ENCODE measurements around the gene WDFY2.

DNA sequence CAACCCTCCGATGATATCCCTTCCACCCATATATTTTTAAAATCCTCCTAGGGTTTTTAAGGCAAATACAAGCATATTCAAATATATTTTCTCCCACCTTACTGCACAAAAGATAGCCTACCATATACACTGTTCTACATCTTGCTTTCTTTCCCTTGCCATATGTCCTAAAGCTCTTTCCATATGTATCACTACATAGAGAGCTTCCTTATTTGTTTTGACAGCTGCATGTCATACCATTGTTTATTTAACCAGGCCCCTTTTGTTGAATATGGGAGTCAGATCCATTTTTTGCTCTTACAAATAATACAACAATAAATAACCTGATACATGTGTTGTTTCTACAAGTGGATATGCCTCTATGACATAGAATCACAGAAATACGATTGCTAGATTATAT lies 32.8 kb upstream of the WDFY2 start:
- TF ChIP-seq EZH2 (IDR thresholded peaks at IDR 0.05) (no peak), POLR2AphosphoS5 (IDR thresholded peaks at IDR 0.05; ENCODE audit: borderline replicate concordance, low read depth, low read length) (no peak)
